Erythroblast (primary cell): ENCODE data around the gene ADAMTS4.

Experiments
- GATA1 ChIP-seq: IDR thresholded peaks from 2 replicates; pipeline ENCODE4 v1.6.1; 2011; ENCODE audit warnings: low read depth, mild to moderate bottlenecking, control low read depth, low read length, moderate library complexity
- POLR2A ChIP-seq: IDR thresholded peaks from 2 replicates; pipeline ENCODE4 v1.6.1; 2011; ENCODE audit warnings: mild to moderate bottlenecking, low read length

DNA sequence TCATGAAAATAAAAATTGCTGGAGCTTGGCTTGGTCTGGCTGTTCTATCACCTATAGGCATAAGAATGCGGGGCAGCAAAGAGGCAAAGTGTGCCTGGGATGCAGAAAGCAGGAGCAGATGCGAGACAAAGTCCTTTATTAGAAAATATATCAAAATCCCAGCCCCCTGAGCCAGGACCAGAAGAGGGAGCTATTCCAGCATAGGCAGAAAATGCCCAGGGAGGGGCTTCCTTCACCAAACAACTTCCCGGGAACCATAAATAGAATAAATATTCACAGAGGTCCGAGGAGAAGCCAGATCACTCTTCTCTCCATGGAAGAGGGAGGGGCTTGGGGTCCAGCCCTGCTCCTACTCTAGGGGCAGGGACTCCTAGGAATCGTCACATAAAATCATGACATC is 27.7 kb downstream of the ADAMTS4 start:
- no peak for TF ChIP-seq POLR2A
- TF ChIP-seq GATA1, result no peak
